Hindlimb muscle (tissue), 1 donor: ENCODE results near the gene DCP1B. TPM values are rescaled to one million over a fixed set of nuclear protein-coding genes. Genes with fewer than 3 reads are reported as not detected.

Experiments used
- DNase-seq: peaks from one replicate; pipeline ENCODE4 v3.0.0-alpha.2; 2013
- polyA plus RNA-seq: library from polyadenylated mRNA; unstranded; fragments of 120-200 nt; gene quantifications from one replicate; pipeline ENCODE4 v1.2.1, GENCODE V29; 2013; ENCODE audit not compliant: insufficient read length

DCP1B gene
- polyA plus RNA-seq: 11.6 TPM

DNA sequence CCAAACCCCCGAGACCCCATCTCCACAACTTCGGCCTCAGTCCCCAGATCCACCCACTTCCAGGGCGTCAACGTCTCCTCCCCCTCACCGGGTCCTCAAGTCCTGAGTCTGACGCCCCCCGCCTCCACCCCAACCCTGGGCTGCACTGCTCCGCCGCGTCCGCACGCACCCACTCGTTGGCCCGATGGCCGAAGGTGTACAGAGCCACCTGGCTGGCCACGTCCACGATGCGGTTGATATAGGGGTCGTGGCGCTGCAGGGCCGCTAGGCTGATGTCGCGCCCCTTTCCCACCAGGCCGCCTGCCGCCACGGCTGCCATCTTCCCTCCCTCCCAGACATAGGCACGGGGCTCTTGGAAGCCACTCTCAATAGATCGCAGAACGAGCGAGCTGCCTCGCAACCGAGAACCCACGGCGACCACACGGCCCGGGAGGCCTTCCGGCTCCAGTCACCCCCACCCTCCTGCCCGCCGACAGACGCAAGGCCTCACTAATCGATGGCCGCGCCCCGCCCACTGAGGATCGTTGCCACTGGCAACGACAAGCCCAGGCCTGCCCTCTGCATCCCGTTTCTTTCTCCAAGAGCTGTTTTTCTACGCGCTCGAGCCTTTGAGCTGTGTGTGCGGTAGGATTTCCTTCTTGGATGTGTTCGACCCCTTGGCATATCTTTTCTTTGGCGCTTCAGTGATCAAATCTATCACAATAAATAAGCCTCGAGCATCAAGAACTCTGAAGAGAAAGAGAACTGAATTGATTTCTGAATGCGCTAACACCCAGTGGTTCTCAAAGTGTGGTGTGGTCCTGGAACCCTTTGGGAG, at the start of gene DCP1B:
DCP1B (minus strand) TSS at position 345 of the 817 bp plus-strand sequence; CDS start at position 319, 26 bp downstream.
- peak; percentile 97 for DNase-seq

DNA sequence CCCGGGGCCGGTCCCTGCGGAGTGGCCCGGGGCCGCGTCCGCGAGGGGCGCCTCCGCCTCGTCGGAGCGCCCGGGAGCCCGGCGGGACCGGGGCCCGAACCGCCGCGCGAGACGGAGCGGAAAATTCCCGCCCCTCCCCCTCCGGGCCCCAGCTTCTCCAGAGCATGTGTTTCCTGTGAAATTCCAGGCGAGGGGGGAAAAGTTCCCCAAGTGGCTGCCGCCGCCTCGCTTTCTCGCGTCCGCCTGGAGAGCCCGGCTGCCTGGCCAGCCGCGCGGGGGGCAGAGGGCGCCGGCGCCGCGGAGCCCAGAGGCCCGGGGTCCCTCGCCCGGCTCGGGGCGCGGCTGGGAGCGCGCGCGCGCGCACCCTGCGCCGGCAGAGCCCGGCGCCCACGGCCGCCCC, 49.4 kb upstream of the DCP1B start:
- DNase-seq: peak; percentile 49

DNA sequence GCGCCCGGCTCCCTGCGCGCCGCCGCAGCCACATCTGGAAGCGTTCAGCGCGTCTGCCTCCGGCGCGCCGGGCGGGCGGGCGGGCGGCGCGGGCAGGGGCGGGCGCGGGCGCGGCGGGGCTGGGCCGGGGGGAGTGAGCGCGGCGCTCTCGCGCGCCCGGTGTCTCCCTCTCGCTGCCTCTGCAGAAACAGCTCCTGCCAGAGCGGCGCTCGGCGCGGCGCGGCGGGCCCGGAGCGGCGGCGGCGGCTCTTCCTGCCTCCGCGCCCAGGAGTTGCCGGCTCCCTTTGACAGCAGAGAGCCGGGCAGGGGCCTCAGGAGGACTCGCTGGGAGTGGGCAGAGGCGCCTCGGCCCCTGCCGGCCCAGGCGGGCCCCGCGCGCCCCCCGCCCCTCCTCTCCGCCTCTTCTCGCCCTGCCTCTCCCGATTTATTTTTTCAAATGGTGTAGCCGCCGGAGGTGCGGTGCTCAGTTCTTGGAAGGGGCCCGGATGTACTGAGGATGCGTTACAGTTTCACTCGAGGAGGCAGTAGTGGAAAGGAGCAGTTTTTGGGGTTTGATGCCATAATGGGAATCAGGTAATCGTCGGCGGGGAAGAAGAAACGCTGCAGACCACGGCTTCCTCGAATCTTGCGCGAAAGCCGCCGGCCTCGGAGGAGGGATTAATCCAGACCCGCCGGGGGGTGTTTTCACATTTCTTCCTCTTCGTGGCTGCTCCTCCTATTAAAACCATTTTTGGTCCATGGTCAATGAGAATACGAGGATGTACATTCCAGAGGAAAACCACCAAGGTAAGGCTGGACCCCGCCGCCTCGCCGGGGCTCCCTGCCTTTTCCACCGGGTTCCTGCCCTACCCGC, 48.8 kb upstream of the DCP1B start, which contains the start of gene CACNA1C:
CACNA1C (plus strand) TSS at position 162 of the 853 bp plus-strand sequence; CDS start at position 738, 576 bp downstream.
- DNase-seq: peak; percentile 80

DNA sequence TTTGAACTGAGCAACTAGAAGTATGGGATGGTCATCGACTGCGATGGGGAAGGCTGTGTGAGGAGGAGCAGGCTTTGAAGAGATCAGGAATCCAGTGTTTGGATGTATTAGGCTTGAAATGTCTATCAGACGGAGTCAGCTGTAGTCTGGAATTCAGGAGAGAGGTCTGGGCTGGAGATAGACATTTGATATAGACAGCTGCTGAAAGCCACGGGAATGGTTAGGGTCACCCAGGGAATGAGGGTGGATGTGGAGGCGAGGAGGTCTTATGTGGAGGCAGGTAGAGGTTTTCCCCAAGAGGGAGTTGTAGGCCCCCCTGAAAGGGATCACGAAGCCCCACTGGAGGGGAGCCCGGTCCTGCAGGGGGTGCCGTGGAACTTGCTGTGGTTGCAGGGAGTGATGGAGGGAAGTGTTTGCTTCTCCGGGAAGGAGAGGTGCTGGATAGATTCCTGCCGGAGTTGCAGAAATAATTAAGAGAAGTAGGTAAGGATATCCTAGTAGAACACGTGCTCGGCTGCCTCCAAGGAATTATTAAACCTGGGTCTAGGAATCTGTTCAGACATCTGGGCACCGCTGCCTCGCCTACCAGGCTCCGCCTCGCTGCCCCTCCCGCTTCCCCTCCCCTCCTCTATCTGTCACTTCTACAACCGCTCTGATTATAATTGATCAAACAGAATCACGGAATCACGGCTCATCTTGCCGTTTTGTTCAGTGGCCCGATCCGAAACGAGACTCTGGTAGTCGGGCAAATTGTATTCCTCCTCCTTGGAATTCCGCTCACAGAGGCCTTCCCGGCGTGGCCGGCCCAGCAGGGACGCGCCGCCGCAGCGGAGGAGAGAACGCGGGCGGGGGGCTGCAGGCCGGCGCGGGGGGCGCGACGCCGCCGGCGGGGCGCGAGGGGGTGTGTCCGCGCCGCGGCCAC, 47.7 kb upstream of the DCP1B start:
- DNase-seq: peak; percentile 26

DNA sequence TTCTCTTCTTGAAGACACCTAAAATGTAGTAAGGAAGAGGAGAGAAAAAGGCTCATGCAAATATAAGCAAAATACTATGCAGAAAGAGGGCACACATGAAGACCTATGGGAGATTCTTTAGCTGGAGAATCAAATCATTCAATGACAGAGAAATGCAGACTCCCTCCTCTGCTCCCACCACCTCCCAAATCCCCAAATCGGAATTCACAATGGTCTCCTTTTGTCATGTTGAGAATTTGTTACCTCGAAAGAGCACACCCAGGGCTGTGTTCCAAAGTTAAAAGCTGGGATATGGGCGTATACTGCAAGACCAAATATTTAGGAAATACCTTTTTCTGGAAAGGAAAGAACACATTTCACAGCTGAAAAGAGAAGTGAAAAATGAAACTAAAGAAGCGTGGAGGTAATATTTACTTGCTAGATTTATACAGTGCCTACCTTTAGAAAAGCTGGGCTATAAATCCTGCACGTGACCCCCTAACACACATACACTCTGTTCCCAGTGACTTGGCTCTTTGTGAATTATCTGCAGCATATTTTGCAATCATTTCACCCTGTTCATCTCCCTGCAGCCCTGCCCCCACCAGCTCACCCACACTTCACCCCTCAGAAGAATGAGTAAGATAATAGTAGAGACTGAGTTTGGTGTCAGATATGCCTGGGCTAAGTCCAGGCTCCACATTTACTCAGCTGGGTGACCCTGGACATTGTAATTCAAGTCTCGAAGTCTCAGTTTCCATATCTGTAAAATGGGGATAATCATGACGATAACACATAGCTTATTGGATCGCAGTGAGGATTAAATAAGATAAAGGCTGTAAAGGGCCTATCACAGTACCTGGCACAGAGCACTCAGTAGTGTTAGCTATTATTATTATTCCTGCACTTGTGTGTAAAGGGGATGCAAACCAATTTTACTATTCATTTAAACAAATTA, 45.6 kb upstream of the DCP1B start:
- DNase-seq: no peak

DNA sequence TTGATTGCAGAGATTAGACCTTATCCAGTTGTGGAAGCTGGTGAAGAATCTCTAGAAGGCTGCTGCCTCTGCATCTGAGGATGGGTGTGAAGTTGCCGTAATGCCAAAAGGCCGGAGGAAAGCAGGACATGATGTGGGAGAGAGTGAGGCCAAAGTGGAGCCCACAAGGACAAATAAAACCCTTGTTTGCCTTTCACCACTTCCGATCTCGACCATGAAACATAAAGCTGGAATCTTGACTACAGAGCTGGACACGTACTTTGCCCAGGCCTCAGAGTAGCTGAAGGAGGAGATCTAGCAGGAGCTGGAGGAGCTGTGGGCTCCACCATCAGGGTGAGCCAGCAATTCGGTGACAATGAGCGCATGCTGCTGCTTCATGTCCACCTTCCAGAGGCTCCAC, 43.5 kb upstream of the DCP1B start:
- no peak for DNase-seq

DNA sequence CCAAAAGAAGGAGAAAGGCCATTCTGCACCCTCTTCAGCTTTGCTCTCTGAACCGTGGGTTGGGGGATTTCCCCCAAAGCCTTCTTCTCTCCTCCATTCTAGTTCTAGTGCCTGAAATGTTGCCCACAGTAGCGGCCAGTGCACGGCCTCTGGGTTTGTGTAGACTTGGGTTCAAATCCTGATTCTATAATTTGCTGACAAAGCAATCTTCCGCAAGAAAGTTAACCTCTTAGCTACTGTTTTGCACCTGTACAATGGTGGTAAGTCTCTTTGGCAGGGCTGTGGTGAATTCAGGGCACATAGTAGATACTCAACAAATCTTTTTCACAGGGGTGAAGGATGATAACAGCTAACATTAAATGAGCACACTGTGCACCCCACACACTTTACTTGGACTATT, 42.7 kb upstream of the DCP1B start:
- DNase-seq: no peak

DNA sequence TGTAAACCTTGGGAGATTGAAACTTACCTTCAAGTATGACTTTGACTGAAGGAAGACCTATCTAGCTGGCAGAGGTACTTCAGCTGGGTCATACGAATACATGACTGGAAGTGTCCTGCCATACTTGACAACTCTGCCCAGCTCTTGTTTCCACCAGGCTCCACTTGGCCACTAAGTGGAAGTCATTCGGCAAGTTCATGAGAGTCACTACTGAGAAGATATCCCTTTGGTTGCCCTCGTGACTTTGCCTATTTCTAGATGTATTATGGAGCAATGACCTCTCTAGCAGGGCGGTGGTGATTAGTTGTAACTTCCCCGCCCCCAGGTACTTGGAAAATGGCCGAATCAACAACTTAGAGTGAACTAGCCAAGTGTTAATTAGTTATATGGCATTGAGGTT, 39.9 kb upstream of the DCP1B start:
- DNase-seq: no peak

DNA sequence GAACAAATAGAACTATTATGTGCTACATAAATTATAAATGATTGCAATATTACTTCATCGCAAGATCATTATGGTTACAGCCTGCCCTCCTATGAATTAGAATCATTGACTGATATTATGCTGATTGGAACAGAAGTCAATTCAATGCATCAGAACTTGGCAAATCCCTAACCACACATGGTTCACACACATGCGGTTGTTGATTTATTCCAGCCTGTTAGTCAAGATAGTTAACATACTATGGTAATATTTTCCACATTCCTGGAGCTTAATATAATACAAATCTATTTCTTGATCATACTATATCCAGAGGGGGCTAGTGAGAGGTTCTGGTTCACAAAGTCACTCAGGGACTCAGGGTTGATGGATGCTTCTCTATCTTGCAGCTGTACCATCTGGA, 38.8 kb upstream of the DCP1B start:
- no peak for DNase-seq

DNA sequence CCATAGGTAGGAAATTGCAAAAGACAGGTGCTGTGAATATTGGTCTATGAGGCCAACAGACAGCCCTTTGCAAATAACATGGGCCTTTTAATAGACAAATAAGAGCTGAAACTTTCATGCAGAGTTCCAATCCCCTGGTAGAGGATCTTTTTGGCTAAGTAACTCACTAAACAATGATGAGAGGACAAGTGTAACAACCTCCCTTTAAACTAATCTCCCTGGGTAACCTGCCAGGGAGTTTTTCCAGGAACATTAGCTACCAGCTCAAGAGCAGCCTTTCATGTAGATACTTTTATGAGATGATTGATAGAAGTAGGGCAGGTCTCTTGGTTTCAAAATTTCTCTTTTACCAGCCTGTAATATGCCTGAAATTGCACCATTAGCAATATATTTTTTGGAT, 34.8 kb upstream of the DCP1B start:
- DNase-seq: no peak

DNA sequence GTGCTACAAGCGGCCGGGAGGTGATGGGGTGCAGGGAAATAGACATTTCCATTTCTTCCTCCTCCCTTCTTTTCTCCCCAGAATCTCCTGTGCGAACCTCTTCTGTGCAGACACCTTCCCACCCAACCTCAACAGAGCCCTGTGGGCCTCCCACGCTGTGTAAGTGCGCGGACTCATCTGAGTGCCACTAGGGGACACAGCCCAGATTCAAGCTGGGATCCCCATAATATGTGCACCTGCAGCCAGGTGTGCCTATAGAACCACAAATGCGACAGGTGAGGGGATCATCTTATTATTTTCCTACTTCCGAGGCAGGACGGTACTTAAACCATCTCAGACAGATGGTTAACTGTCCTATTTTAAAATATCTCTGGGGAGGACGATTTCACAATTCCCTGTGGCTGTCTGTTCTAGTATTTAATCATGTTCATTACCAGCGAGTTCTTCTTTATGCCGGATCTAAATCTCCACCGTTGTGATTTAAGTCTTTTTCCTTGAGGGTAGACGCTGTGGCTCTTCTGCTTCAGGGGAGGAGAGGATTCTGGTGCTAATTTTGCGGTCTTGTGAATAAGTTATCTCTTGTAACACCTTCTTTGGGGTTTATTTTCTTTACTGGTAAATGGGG, 31.3 kb upstream of the DCP1B start:
- DNase-seq: no peak

DNA sequence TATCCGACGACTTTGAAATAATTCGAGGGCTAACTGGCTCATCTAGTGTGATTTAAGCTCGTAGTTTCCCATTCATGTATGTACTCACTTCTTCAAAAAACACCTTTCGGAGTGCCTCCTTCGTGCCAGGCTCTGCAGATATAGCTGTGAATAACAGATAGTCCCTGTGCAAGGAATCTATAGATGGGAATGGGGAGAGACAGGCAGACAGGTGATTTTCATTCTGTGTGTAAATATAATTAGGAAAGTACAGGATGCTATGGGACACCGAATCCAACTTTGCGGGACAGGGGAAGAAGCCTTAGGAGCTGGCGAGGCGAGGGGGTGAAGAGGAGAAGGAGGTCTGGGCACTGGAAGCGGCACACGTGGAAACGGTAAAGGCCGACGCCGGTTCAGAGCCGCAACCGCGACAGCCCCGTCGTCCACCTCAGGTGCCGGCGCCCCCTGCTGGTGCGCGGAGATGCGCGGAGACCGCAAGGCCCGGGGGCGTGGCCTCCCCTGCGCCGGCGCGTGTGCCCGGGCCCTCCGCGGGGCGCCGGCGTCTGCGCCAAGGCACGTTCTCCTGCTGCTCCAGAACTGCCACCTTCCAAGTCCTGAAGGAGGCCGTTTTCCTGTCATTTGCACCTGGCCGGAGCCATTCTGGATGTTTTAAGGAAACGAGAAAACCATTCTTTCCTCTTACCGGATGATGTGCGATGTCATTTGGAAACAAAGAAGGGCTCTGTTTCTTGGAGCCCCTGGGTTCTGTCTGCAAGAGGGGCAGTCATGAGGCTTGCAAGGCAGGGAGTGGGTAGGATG, 30.6 kb upstream of the DCP1B start:
- DNase-seq: peak; percentile 88

DNA sequence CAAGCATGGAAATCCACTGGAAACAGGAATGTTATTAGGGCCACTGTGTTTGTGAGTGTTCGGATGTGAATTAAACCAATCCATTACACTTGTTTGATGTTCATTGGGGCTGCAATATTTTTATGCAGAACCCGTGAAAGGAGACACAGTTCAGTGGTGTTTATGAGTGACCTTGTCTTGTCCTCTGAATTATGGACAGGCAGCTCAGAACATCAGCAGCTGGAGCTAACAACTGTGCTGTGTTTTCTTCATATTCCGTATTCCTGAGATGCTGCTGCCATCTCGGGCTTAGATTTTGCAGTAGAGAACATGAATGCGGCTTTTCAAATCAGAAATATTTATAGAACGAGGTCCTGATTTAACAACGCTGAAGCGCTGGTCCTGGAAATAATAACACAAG, 28.2 kb upstream of the DCP1B start:
- DNase-seq: no peak

DNA sequence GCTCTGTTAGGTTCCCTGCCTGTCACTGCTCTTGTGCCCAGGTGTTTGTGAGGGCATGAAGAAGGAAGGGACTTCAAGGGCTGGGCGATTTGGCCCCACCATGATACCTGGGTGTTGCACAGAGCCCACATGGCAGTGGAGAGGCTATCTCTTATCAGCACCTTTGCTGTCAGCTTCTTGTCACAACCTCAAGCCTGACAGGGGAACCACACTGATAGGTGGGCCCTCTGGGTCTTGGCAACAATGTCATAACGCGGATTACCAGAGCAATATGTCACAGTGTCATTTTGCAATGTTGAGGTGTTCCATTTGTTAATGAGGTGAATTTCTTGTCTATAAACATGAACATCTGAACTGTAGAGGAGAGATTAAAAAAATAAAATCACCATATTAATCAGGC, 25.6 kb upstream of the DCP1B start:
- DNase-seq: no peak

DNA sequence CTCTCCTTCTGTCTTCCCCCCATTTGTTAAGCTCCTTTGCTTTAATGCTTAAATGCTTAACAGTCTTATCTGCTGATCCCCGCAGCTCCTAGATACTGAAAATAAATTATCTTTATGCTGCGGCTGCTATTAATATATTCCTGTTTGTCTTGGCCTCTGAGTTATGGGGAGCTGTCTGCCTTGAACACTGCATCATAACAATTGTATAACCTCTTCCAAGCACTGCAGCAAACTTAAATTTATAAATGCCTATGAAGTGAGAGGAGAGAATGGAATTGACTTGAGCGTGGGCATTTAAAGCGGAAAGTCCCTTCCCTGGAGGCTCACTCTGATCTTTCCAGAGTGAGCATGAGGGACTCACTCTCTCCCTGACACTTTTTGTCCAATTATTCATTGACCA, 23.1 kb upstream of the DCP1B start:
- no peak for DNase-seq

DNA sequence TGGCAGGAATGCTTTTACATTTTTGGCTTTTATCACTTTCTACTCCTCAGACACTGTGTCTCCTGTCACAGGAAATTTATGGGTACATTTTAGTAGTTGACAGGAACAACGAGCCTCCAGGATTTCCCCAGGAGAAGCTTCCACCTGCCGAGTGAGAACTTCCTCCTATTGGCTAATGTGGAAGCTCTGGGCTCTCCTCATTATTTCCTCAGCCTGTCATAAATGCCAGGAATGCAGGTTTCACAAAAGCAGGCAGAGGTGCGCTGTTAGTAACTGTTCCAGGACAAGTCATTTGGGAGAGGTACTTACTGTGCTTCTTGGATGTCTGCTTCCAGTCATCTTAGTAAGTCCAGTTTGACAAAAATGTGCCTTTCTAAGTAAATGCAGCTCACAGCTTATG, 19.1 kb upstream of the DCP1B start:
- no peak for DNase-seq

DNA sequence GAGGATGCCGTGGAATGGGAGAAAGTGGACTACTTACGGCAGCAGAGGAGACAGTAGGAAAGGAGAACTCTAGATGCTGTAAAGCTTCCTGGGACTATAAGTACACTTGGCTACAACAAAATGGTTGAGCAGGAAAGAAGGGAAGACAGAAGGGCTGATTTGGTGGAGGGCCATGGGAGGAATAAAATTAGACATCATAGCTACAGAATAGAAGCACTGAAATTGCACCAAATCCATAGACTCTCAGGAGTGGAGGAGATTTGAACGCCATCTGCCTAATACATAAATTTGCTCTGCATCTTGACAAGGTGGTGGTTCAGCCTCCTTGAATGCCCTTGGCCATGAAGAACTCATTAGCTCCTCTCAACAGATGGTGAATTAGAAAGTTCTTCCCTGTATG, 16.3 kb upstream of the DCP1B start:
- DNase-seq: no peak

DNA sequence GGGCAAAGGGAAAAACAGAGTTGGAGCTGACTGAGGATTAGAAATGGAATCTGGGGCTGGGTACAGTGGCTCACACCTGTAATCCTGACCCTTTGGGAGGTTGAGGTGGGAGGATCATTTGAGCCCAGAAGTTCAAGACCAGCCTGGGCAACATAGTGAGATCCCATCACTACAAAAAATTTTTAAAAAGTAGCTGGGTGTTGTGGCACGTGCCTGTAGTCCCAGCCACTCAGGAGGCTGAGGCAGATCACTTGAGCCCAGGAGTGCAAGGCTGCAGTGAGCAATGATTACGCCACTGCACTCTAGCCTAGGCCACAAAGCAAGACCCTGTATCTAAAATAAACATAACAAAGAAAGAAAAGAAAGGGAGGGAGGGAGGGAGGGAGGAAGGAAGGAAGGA, 14.9 kb upstream of the DCP1B start:
- no peak for DNase-seq

DNA sequence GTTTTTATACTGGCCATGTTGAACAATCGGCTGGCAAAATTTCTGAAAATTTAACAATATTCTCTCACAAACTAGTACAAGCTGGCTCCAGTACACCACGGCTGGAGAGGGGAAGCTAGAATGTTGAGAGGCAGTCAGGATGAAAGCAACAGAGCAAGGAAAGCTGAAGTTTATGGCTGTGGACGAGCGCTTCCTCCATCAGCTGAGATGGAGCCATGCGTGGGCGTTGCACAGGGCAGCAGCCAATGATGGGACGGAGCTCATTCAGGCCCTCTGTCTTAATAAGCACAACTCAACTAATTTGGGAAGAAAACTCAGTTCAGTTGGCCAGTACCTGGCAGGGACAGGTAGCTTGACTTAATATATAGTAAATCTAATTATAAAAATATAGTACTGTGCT, 14.1 kb upstream of the DCP1B start:
- no peak for DNase-seq
